HL-60 (cell line): ENCODE data around the gene PCDH18.

Experiments
- DNase-seq, 2 experiments: peaks; one replicate each; pipeline ENCODE4 v3.0.0-alpha.2; 2010 to 2020; ENCODE audit warnings: low read depth in 1 of 2, low spot score in 1 of 2
- H3K27ac ChIP-seq: fragments of 250-450 bp; sonication (Bioruptor Pico); replicated peaks from 2 replicates; pipeline ENCODE4 v1.5.1; 2020; ENCODE audit warnings: mild to moderate bottlenecking, moderate library complexity
- H3K27me3 ChIP-seq: fragments of 250-450 bp; sonication (Bioruptor Pico); 2 replicates; pipeline ENCODE4 v1.5.1; 2021; ENCODE audit warnings: mild to moderate bottlenecking, moderate library complexity; ENCODE audit not compliant: insufficient read depth, poor library complexity, severe bottlenecking
- H3K4me3 ChIP-seq: replicated peaks from 2 replicates; pipeline ENCODE4 v1.5.1; 2011; ENCODE audit warnings: mild to moderate bottlenecking, control low read depth, low read length; ENCODE audit not compliant: insufficient read depth
- GABPA ChIP-seq: IDR thresholded peaks from 2 replicates; pipeline ENCODE4 v1.6.1; 2012; ENCODE audit warnings: low read depth
- POLR2AphosphoS5 ChIP-seq: IDR thresholded peaks from 2 replicates; pipeline ENCODE4 v1.6.1; 2012; ENCODE audit warnings: low read depth
- SPI1 ChIP-seq: IDR thresholded peaks from 2 replicates; pipeline ENCODE4 v1.6.1; 2012; ENCODE audit warnings: low read depth, mild to moderate bottlenecking, borderline replicate concordance
- TF ChIP-seq, protein P1 (sequence below): IDR thresholded peaks from one replicate; pipeline ENCODE4 v1.5.1; 2011; ENCODE audit warnings: low read length, control low read depth, inconsistent platforms; ENCODE audit not compliant: insufficient read depth
- TF ChIP-seq, protein P2 (sequence below): IDR thresholded peaks from 2 replicates; pipeline ENCODE4 v1.6.1; 2012; ENCODE audit warnings: low read depth; ENCODE audit not compliant: insufficient replicate concordance

The PCDH18 gene

DNA sequence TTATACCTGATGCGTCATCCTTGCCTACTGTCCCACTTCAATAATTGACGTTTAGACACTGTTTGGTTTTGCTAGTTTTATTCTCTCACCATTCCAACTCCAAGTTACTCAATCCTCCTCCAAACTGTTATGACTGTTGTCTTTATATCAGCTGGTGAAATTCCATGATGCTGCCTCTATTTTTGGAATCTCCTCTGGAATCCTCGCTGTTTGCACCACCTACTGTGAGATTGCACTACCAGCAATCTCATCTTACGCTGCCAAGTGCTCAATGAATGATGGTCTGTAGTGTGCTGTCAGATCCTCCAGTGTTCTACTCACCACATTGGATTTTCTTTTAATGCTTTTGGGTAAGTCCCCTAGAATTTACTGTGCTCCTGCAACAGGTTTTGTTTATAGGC, 13.2 kb upstream of the PCDH18 start:
- no peak for TF ChIP-seq GABPA
- no peak for TF ChIP-seq POLR2AphosphoS5
- TF ChIP-seq, protein P1, sequence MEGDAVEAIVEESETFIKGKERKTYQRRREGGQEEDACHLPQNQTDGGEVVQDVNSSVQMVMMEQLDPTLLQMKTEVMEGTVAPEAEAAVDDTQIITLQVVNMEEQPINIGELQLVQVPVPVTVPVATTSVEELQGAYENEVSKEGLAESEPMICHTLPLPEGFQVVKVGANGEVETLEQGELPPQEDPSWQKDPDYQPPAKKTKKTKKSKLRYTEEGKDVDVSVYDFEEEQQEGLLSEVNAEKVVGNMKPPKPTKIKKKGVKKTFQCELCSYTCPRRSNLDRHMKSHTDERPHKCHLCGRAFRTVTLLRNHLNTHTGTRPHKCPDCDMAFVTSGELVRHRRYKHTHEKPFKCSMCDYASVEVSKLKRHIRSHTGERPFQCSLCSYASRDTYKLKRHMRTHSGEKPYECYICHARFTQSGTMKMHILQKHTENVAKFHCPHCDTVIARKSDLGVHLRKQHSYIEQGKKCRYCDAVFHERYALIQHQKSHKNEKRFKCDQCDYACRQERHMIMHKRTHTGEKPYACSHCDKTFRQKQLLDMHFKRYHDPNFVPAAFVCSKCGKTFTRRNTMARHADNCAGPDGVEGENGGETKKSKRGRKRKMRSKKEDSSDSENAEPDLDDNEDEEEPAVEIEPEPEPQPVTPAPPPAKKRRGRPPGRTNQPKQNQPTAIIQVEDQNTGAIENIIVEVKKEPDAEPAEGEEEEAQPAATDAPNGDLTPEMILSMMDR: no peak
- TF ChIP-seq, protein P2, sequence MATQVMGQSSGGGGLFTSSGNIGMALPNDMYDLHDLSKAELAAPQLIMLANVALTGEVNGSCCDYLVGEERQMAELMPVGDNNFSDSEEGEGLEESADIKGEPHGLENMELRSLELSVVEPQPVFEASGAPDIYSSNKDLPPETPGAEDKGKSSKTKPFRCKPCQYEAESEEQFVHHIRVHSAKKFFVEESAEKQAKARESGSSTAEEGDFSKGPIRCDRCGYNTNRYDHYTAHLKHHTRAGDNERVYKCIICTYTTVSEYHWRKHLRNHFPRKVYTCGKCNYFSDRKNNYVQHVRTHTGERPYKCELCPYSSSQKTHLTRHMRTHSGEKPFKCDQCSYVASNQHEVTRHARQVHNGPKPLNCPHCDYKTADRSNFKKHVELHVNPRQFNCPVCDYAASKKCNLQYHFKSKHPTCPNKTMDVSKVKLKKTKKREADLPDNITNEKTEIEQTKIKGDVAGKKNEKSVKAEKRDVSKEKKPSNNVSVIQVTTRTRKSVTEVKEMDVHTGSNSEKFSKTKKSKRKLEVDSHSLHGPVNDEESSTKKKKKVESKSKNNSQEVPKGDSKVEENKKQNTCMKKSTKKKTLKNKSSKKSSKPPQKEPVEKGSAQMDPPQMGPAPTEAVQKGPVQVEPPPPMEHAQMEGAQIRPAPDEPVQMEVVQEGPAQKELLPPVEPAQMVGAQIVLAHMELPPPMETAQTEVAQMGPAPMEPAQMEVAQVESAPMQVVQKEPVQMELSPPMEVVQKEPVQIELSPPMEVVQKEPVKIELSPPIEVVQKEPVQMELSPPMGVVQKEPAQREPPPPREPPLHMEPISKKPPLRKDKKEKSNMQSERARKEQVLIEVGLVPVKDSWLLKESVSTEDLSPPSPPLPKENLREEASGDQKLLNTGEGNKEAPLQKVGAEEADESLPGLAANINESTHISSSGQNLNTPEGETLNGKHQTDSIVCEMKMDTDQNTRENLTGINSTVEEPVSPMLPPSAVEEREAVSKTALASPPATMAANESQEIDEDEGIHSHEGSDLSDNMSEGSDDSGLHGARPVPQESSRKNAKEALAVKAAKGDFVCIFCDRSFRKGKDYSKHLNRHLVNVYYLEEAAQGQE: no peak
- Histone ChIP-seq H3K27ac (no peak overlapping the region), H3K27me3 (no peaks in the 10 kb centered on the region), H3K4me3 (no peak overlapping the region)
- no peak for DNase-seq

DNA sequence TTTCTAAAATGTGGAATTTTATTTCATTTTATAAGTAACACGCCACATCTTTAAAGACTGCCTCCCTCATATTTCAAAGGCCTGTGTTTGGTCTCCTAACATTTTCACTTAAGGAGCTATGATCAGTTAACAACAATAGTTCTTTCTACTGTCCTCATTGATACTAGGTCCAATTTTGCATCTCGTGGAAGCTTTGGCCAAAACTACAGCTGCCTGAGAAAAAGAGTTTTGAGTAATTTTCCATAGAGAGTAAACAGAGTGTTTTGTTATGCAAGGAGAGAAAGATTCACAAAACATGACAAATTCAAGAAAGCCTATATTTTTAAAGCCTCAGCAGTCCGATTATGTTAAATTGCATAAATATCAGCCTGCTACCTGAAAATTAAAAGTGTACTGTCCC, 11.4 kb upstream of the PCDH18 start:
- no peak for DNase-seq
- no peak overlapping the region for H3K27ac ChIP-seq
- no peak for TF ChIP-seq POLR2AphosphoS5
- TF ChIP-seq, protein P2: no peak
- TF ChIP-seq GABPA: no peak
- no peak for TF ChIP-seq SPI1
- TF ChIP-seq, protein P1: no peak
- H3K4me3 ChIP-seq: no peak overlapping the region
- H3K27me3 ChIP-seq: no peaks in the 10 kb centered on the region

DNA sequence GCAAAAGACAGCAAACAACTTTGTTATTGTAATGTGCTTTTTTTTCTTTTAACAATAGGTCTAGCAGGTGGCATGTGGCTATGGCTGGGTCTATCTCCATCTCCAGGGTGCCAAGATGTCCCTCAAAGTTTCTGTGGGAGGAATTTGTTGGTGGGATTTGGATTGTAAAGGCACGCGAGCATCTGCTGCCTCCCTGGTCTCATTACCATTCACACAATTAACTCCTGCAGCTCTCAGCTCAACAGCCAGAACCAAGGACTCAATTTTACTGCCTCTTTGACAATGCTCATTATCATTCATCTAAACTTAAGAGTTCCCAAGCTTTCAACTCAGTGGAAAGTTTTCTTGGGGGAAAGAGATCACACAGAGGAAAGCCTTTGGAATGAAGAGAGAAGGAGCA, 10.9 kb upstream of the PCDH18 start:
- Histone ChIP-seq H3K4me3 (no peak overlapping the region), H3K27me3 (no peaks in the 10 kb centered on the region), H3K27ac (no peak overlapping the region)
- no peak for TF ChIP-seq SPI1
- TF ChIP-seq, protein P1: no peak
- no peak for TF ChIP-seq POLR2AphosphoS5
- TF ChIP-seq, protein P2: no peak
- TF ChIP-seq GABPA: no peak
- no peak for DNase-seq
